ENCODE data around the gene BHLHE40. TPM values are rescaled to one million over a fixed set of nuclear protein-coding genes. Genes with fewer than 3 reads are reported as not detected.

Gene BHLHE40
- polyA plus RNA-seq, 1 of the 3 experiments (the other 2 are of a cell fraction): 62.2 TPM

- TF ChIP-seq CHD2 (IDR thresholded peaks at IDR 0.05; ENCODE audit: low read length, partially characterized antibody) (no peak), MEF2A (IDR thresholded peaks at IDR 0.05; ENCODE audit: borderline replicate concordance, low read depth) (no peak), RXRA (IDR thresholded peaks at IDR 0.05; ENCODE audit: borderline replicate concordance, low read depth) (no peak), TEAD4 (IDR thresholded peaks at IDR 0.05; ENCODE audit: borderline replicate concordance, insufficient read depth) (no peak), USF1 (IDR thresholded peaks at IDR 0.05; ENCODE audit: borderline replicate concordance, low read depth) (no peak), FOXM1 (IDR thresholded peaks at IDR 0.05; ENCODE audit: low read depth) (no peak), MXI1 (IDR thresholded peaks at IDR 0.05; ENCODE audit: low read depth, low read length) (no peak), SIN3A (IDR thresholded peaks at IDR 0.05; ENCODE audit: borderline replicate concordance, low read depth, low read length) (no peak), RFX5 (IDR thresholded peaks at IDR 0.05; ENCODE audit: low read length) (no peak), YY1 (IDR thresholded peaks at IDR 0.05; ENCODE audit: low read depth) (no peak), RAD21 (IDR thresholded peaks at IDR 0.05; ENCODE audit: low read length) (no peak), CTCF (IDR thresholded peaks at IDR 0.05) (no peak), JUND (IDR thresholded peaks at IDR 0.05) (no peak), PBX3 (IDR thresholded peaks at IDR 0.05) (no peak)
- POLR2A ChIA-PET: no interaction called here
- WGBS (ENCODE audit: low lambda C conversion rate): 57% methylated on average over 4 of the region's 4 CpGs
These were observed 26.1 kb downstream of the BHLHE40 start for GRCh38 chr3:5005367-5005766.

GRCh38 chr3:5006755-5007202, 27.5 kb downstream of the BHLHE40 start:
- no peaks in the 10 kb centered on the region for H3K9me2 ChIP-seq
- H3K79me2 ChIP-seq (ENCODE audit: insufficient read depth): no peaks in the 10 kb centered on the region
- H3K4me3 ChIP-seq (ENCODE audit: low read depth in 2 of 2, low read length in 1 of 2): no peak overlapping the region
- ChIA-PET CTCF (interaction anchor here (0.6 to 0.9 kb wide), 2 partner anchors 29 to 50 kb away, joined by 3 to 4 read pairs; no protein-coding TSS in a partner anchor), POLR2A (no interaction called here)
- no peak overlapping the region for H3K4me2 ChIP-seq
- H4K20me1 ChIP-seq (ENCODE audit: insufficient read depth): no peaks in the 10 kb centered on the region
- H3K27me3 ChIP-seq (ENCODE audit: insufficient read depth): no peaks in the 10 kb centered on the region
- 90% methylated on average over 9 of the region's 9 CpGs for WGBS (ENCODE audit: low lambda C conversion rate)
- H3K36me3 ChIP-seq (replicated peaks in 1 of 2; ENCODE audit: control insufficient read depth in 1 of 2, insufficient read depth in 2 of 2, low read length in 1 of 2): no peaks in the 10 kb centered on the region
- DNase-seq: no peak
- no peaks in the 10 kb centered on the region for H3K9me3 ChIP-seq
- TF ChIP-seq POLR2AphosphoS5 (IDR thresholded peaks at IDR 0.05; ENCODE audit: low read depth, low read length): no peak
- no peak for TF ChIP-seq NRF1 (IDR thresholded peaks at IDR 0.05; ENCODE audit: low read depth, low read length)
- TF ChIP-seq GATA2 (CRISPR knock-in tag; IDR thresholded peaks at IDR 0.05): no peak
- no peak for TF ChIP-seq TCF12 (IDR thresholded peaks at IDR 0.05)
- TF ChIP-seq MAX (IDR thresholded peaks at IDR 0.05; ENCODE audit: low read depth): no peak
- TF ChIP-seq SIN3A (IDR thresholded peaks at IDR 0.05; ENCODE audit: borderline replicate concordance, low read depth, low read length): no peak
- no peak for TF ChIP-seq RCOR1 (IDR thresholded peaks at IDR 0.05; ENCODE audit: low read length)
- TF ChIP-seq EP300 (IDR thresholded peaks at IDR 0.05; ENCODE audit: borderline replicate concordance in 1 of 2, low read depth in 1 of 2, low read length in 1 of 2): no peak
- no peak for TF ChIP-seq MXI1 (IDR thresholded peaks at IDR 0.05; ENCODE audit: low read depth, low read length)
- no peaks in the 10 kb centered on the region for H3F3A ChIP-seq (replicated peaks; ENCODE audit: insufficient read depth)
- no peak overlapping the region for H3K27ac ChIP-seq (ENCODE audit: low read depth in 2 of 2, low read length in 1 of 2)
- H3K4me1 ChIP-seq (ENCODE audit: control insufficient read depth in 1 of 2, insufficient read depth in 2 of 2, low read depth in 1 of 2, low read length in 1 of 2): peaks cover 0 to 5% of the 10 kb centered on the region in 2 experiments; a peak in 1 of 4 replicates
- H3K9ac ChIP-seq: no peak overlapping the region
- no peak overlapping the region for H2AFZ ChIP-seq (ENCODE audit: low read depth)

More at GRCh38 chr3:5005367-5005766, 26.1 kb downstream of the BHLHE40 start:
- H3K27ac ChIP-seq (ENCODE audit: low read depth in 2 of 2, low read length in 1 of 2): no peak overlapping the region
- no peaks in the 10 kb centered on the region for H3K9me2 ChIP-seq
- H2AFZ ChIP-seq (ENCODE audit: low read depth): no peak overlapping the region
- no peaks in the 10 kb centered on the region for H3K9me3 ChIP-seq
- peaks cover 0 to 10% of the 10 kb centered on the region in 2 experiments; a peak in 1 of 4 replicates for H3K4me1 ChIP-seq (ENCODE audit: control insufficient read depth in 1 of 2, insufficient read depth in 2 of 2, low read depth in 1 of 2, low read length in 1 of 2)
- no peak for DNase-seq
- no peaks in the 10 kb centered on the region for H3K27me3 ChIP-seq (ENCODE audit: insufficient read depth)
- no peaks in the 10 kb centered on the region for H3K79me2 ChIP-seq (ENCODE audit: insufficient read depth)
- H3K9ac ChIP-seq: no peak overlapping the region
- CTCF ChIA-PET: interaction anchor here (0.7 to 1.2 kb wide), 4 partner anchors 21 to 27 kb away, joined by 3 read pairs; partner anchors contain the start of gene BHLHE40
- no peak overlapping the region for H3K4me2 ChIP-seq
- H3K4me3 ChIP-seq (ENCODE audit: low read depth in 2 of 2, low read length in 1 of 2): no peak overlapping the region
- no peaks in the 10 kb centered on the region for H3F3A ChIP-seq (replicated peaks; ENCODE audit: insufficient read depth)
- H3K36me3 ChIP-seq (replicated peaks in 1 of 2; ENCODE audit: control insufficient read depth in 1 of 2, insufficient read depth in 2 of 2, low read length in 1 of 2): no peaks in the 10 kb centered on the region
- no peaks in the 10 kb centered on the region for H4K20me1 ChIP-seq (ENCODE audit: insufficient read depth)
